Measurements from ENCODE around the gene AP2M1.

- no peak for TF ChIP-seq BCL11A (IDR thresholded peaks at IDR 0.05; ENCODE audit: low read depth in 2 of 2, low read length in 2 of 2)
- no peak for TF ChIP-seq CHD1 (IDR thresholded peaks at IDR 0.05; ENCODE audit: low read depth, low read length)
- TF ChIP-seq CTCF (IDR thresholded peaks at IDR 0.05; ENCODE audit: control extremely low read depth in 1 of 3, insufficient read depth in 1 of 3, low read depth in 1 of 3, low read length in 3 of 3): no peak
- TF ChIP-seq EZH2 (IDR thresholded peaks at IDR 0.05; ENCODE audit: low read depth, low read length, severe bottlenecking): no peak
- TF ChIP-seq SP1 (IDR thresholded peaks at IDR 0.05; ENCODE audit: low read depth, low read length): no peak
- no peak for TF ChIP-seq MAX (IDR thresholded peaks at IDR 0.05)
- TF ChIP-seq POLR2A (IDR thresholded peaks at IDR 0.05; ENCODE audit: control extremely low read depth in 1 of 2, low read depth in 2 of 2, low read length in 2 of 2): no peak
- no peak for TF ChIP-seq MAFK (IDR thresholded peaks at IDR 0.05; ENCODE audit: low read depth, low read length)
- TF ChIP-seq RAD21 (IDR thresholded peaks at IDR 0.05 in 1 of 2, conservative IDR thresholded peaks at IDR 0.05 in 1 of 2; ENCODE audit: low read depth in 2 of 2, low read length in 2 of 2): no peak
- no peak for TF ChIP-seq USF2 (IDR thresholded peaks at IDR 0.05; ENCODE audit: low read length)
These were observed 18.1 kb upstream of the AP2M1 start for GRCh38 chr3:184156522-184156955.
